GM15510 (cell line): Measurements from ENCODE around the gene ACTL9.

ENCODE experiments used
- POLR2A ChIP-seq: IDR thresholded peaks from 3 replicates; pipeline ENCODE4 v1.6.1; 2011; ENCODE audit warnings: borderline replicate concordance; ENCODE audit not compliant: insufficient read length; ENCODE audit errors: extremely low read depth

The ACTL9 gene

DNA sequence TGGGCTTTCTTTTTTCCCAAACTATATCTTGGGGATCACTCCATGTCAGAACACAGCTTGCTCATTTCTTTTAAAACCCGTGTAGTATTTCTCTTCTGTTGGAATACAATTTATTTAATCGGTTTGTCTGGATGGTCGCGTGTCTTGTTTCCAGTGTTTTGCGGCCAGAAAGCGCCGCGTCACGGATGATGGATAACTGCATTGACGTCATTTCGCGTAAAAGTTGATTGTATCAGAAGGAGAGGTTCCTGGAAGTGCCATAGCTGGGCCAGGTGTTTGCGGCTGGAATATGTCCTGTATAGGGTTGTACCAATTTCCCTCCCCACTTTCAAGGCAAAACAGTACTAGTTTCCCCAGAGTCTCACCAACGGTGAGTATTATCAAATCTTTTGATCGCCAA lies 9.7 kb downstream of the ACTL9 start:
- TF ChIP-seq POLR2A = no peak

DNA sequence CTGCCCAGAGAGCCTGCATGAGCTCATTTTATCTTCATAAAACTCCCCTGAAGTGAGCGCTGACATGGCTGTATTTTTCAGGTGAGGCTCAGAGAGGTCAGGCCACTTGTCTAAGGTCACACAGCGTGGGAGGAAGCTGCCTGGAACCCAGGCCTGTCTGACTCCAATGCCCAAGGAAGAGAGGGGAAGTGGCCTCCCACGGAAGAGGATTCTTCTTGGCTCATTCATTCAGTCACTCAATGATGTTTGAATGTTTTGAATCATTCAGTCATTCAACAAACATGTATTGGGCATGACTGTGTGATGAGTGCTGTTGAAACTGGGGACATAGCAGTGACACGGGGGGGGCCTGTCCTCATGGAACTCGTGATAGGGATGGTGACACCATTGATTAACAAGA lies 12.0 kb downstream of the ACTL9 start:
- TF ChIP-seq POLR2A = no peak

DNA sequence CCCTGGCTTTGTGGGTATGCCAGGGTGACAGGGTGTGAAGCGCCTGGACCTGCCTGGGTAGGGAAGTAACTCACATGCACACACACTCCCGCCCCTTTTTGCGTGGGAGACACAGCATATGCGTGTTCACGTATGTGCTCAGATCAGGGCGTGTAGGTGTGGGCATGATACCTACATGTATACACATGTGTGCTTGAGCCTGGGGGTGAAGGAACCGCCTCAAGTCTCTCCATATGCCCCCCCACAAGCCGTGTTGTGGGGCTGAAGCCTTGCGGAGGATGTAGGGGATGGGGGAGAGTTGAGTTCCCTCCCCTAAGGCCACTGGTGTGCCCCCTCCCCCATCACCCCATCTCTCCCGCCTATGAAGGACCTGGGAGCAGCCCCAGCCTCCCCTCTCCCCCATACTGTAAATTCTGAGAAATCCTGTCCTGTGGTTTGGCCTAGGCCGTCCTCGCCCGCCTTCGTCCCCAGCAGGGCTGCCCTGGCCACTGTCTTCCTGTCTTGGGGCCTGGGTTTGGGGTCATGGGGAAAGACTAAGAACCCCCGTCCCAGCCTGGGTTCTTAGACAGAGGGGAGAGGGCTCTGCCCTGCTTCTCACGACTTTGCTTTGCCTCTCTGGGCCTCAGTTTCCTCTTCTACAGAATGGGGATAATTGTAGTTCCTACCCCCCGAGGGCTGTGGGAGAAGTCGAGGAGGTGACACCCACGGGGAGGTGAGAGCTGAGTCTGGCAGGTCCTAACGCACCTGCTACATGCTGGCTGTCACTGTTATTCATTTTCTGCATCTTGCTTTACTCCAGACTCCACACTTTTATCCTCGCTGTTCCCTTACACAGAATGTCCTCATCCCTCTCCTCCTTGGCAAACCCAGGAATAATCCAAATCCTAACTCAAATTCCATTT lies 14.3 kb downstream of the ACTL9 start:
- TF ChIP-seq POLR2A = no peak

DNA sequence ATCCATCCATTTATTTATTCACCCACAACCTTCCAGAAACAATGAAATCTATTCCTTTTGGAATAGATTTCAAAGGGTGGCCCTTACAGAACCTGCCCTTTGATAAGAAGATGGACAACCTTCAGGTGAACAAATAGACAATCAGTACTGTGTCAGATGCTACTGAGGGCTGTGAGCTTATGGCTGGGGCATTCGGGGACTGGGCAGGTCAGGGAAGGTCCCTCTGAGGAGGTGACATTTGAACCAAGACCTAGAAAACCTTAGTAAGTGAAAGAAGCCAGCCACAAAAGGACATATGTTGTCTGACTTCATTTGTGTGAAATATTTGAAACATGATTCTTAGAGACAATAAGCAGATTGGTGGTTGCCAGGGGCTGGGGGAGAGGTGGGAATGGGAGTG lies 15.7 kb downstream of the ACTL9 start:
- no peak for TF ChIP-seq POLR2A

DNA sequence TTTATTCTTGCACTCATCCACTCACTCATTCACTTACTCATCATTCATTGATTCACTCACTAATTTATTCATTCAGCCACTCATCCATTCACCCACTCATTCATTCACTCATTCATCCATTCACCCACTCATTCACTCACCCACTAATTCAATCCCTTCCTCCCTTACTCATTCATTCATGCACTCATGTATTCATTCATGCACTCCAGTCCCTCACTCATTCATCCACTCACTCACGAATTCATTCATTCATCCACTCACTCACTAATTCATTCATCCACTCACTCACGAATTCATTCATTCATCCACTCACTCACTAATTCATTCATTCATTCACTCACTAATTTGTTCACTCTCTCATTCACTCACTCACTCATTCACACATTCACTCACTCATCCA lies 16.1 kb downstream of the ACTL9 start:
- TF ChIP-seq POLR2A = no peak

DNA sequence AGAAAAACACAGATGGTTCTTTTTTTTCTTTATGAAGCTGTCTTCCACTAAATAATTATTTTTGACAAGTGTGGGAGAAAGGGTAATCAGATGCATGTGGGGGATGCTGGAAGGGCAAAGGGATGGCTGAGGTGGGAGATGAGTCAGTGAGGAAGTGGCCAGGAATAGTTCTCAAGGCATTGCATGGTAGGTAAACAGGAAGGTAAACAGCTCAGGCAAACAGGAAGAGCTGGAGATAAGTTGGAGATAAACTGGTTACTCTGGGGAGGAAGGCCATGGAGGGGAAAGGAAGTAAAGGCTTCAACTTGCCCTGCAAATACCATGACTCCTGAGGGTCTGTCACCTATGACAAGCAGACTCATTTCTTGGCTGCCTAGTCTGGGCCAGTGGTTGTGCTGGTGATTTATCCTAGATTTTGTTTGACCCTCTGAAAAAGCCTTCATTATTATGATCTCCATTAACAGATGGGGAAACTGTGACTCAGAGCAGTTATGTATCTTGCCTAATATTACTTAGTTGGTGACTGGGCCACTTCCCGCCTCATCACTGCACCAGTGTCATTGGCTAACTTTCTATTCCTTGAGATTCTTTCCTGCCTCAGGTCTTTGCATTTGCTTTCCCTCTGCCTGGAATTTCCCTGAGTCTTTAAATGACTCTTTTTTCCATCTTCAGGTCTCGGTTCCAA lies 17.1 kb downstream of the ACTL9 start:
- TF ChIP-seq POLR2A = no peak

DNA sequence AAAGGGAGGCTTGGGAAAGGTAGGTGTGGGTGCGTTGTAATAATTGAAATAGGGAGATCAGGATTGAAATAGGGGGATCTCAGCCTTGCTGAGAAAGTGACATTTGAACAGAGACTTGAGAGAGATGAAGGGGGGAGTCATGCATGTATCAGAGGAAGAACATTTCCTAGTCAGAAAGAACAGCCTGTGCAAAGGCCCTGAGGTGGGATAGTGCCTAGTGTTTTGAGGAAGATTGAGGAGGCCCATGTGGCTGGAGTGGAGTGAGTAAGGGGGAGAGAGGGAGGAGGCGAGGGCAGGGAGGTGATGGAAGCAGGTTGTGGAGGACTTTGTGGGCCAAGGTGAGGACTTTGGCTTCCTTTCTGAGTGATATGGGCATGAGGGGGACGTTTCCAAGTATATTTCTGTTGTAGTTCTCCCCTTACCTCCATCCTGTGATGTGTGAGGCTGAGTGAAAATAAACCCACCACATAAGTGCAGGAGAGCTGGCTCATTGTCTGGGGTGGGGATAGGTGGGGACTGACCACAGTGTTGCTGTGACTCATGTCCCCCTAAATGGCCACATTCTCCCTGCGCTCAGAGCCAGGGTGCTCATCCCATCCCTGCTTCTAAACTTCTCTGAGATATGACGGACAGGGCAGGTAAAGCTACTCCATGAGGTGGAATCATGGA lies 17.8 kb downstream of the ACTL9 start:
- TF ChIP-seq POLR2A = no peak

DNA sequence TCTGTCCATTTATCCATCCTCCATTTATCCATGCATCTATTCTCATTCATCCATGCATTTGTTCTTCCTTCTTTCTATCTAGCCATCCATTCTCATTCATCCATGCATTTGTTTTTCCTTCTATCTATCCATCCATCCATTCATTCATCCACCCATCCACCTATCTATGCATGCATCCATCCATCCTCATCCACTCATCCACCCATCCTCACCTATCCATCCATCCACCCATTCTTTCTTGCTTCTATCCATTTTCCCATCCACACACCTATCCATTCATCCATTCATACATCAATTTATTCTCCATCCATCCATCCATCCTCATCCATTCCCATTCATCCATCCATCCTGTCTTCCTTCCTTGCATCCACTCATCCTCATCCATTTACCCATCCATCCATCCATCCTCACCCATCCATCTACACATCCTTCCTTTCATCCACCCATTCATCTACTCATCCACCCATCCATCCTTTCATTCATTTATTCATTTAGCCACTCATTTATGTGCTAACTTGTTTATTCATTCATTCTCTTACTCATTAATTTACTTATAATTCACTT lies 20.3 kb downstream of the ACTL9 start:
- no peak for TF ChIP-seq POLR2A

DNA sequence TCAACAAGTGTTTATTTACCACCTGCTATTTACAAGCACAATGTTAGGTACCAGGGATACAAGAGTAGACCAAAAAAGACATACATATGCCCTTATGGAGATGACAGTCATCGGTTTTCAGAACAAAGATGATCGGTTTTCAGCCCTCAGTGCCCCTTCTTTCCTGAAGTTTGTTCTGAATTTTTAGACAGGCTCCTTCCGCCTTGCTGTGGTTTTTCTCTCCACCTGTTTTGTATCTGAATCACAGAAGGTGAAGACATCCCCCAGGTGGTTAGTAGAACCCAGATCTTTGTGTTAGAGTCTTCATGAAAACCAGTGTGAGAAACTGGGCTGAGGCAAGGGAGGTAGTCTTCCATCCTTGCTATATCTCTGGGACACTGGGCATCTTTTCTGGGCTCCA lies 23.5 kb downstream of the ACTL9 start:
- no peak for TF ChIP-seq POLR2A

DNA sequence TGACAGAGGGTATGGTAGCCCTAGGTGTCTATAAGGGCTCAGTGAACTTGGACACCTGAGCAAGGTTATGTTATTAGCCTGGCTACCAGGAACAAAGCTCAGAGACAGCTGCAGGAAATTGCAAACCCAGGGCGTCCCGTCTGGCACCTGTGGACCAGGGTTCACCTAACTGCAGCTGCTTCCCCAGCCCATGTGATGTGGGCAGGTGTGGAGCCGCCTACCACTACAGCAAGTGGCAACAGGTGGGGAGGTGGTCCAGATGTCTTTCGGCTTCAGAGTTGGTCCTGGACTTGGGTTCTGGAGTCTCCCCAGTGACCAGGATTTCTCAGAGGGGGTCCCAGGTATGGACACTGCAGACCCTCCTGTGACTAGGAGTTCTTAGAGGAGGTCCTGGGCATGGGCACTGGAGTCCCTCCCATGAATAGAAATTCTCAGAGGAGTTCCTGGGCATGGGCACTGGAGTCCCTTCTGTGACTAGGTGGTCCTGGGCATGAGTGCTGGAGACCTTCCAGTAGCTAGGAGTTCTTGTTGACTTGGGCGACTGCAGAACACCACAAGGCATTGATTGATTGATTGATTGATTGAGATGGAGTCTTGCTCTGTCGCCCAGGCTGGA lies 25.2 kb downstream of the ACTL9 start:
- no peak for TF ChIP-seq POLR2A

DNA sequence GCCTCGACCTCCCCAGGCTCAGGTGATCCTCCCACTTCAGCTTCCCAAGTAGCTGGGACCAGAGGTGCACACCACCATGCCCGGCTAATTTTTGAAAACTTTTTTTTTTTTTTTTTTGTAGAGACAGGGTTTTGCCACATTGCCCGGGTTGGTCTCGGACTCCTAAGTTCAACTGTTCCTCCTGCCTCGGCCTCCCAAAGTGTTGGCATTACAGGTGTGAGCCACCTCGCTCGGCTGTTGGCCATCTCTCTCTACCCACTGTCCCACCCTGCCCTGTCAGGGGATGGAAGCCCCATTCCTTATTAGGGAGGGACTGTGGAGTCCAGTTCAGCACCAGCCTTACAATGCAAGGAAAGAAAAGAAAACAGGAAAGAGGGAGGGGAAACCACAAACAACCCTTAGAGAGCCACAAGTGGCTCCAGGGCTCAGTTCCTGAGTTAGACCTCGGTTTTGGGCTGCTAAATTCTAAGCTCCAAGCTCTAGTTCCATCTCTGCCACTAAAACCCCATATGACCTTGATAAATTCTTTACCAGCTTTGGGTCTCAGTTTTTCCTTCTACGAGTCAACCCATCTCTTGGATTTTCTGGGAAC lies 31.7 kb downstream of the ACTL9 start:
- no peak for TF ChIP-seq POLR2A

DNA sequence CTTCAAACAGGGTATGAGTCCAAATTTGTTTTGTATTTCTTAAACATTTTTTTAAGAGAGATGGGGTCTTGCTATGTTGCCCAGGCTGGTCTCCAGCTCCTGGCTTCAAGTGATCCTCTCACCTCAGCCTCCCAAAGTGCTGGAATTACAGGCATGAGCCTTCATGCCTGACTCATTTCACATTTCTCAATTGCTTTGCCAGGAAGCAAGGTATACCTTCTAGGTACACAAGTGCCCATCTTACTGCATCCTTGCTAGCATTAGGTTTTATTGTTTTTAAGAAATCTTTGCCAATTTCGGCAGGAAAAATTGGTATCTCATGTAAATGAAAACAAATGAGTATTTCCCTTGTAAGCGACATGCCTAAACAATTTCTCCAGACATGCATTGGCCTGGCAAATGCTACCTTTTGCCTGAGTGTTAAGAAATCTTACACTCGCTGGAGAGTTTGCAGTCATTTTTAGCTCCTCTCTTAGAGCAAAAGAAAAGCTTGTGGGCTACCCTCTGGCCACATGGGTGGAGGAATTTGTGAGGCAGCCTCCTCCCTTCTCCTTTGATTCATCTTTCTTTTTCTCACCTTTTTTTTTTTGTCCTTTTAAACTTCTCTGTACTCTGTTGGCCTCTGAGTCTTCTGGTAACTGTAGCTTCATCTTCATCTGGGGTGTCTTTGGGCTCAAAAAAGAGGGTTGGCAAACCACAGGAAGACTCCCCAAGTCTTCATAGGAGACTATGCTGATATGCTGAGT lies 33.0 kb downstream of the ACTL9 start:
- TF ChIP-seq POLR2A = no peak

DNA sequence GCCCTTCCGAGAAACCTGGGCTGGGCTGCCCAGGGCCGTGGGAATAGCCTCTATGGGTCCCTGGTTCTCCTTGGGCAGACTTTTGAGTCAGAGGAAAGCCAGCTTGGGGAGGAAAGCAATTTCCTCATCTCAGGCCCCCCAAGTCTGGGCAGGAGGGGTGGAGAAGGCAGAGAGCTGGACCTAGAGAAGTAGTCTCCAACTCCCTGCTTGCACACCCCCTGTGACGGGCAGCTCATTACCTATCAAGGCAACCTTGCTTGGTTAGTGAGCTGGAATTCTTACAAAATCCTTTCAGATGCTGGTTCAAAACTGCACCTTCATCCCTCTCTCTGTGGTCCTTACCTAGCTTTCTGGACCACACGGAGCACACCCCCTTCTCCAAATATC lies 33.9 kb downstream of the ACTL9 start:
- no peak for TF ChIP-seq POLR2A
